Inflammatory macrophage treated with lipopolysaccharide for 1 hour (primary cell): ENCODE measurements around the gene ACSM5.
"Not testable (repeated sequence)": the region's sequence is repeated elsewhere in the genome, so short reads cannot be mapped to it uniquely, and the experiment has no call there.

Experiments used
- DNase-seq, 2 donors: peaks; one replicate each; pipeline ENCODE4 v3.0.0-alpha.2; 2020 to 2022

Gene ACSM5

DNA sequence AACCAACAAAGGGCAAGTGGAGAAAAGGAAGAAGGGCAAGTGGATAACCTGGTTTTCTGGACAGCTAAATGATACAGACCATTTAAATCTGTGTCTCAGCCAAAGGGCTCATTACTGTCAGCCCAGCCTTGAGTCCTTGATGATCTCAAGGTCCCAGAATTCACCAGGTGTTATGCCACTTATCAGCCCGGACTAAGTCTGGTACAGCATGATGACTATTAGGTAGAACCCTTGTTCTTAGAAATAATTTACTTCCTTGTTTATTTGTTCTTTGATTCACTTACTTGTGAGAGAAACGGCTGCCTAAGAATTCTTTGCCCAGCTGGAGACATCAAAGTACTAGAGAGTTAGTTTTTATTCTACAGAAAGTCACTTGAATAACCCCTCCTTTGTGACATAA is 8.3 kb upstream of the ACSM5 start:
- no peak for DNase-seq

- DNase-seq, result no peak
Measured at GRCh38 chr16:20401475-20402016, 7.8 kb upstream of the ACSM5 start.

- DNase-seq, result no peak
Measured at GRCh38 chr16:20402651-20403050, 6.7 kb upstream of the ACSM5 start.

GRCh38 chr16:20404637-20405036 is 4.7 kb upstream of the ACSM5 start, which contains the start of gene PDILT:
TSS of gene PDILT (minus strand) at chr16:20404737. CDS start at chr16:20399300, 5,437 bp downstream.
- DNase-seq, result no peak

GRCh38 chr16:20410121-20410723 is 888 bp downstream of the ACSM5 start:
- peak; percentile 56 to 70 for DNase-seq

- DNase-seq, result no peak
Measured at GRCh38 chr16:20411055-20411454, 1.7 kb downstream of the ACSM5 start.

DNA sequence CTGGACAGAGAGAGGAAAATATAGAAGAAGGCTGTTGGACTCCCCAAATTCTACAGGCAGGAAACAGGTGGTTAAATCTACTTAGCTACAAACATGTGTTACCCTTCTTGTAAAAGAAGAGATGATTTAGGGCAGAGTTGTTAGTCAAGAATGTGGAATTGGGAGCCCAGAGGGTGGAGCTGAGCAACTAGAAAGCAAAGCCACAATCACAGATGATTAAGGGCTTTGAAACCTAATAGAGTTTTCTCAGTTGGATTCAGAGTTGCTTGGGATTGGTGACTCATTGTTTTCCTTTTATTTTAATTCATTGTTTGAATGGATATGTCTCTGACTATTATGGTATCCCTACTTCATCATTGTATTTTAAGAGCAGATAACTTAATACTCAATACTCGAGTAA is 6.2 kb downstream of the ACSM5 start:
- DNase-seq, result no peak

GRCh38 chr16:20419093-20419492 is 9.8 kb downstream of the ACSM5 start:
- DNase-seq, result not testable (repeated sequence)

GRCh38 chr16:20421748-20422147 is 12.4 kb downstream of the ACSM5 start:
- not testable (repeated sequence) for DNase-seq

- DNase-seq, result not testable (repeated sequence)
Measured at GRCh38 chr16:20423772-20424128, 14.4 kb downstream of the ACSM5 start.

DNA sequence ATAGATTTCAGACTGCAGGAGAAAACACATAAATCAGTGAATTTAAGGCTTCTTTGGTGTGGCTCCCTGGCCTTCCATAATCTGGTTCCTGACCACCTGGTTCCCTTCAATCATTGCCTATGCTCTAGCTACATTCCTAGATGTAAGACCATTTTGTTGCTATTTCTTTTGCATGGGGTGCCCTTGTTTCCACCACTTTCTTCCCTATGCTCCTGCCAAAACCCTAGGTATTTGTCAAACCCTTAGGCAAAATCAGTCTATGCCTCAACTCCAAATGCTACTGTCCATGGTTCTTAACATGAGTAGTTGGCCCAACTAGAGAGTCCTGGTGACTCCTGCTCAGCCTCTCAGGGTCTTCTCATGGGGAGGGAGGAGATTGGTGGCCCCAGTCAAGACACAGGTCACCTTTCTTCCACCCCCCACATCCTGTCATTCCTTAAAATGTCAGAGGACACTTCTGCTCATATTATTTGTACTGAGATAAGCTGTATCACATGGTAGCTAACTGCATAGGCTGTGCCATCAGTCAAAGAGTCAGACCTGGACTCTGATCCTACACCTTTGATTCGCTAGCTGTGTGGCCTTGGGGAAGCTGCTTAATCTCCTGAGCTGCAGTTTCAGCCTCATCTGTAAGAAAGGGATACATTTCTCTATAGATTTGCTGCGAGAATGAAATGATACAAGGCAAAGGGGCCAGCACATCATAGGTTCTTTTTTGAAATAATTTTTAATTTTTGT is 15.0 kb downstream of the ACSM5 start:
- no peak for DNase-seq

- not testable (repeated sequence) for DNase-seq
Measured at GRCh38 chr16:20427401-20427797, 18.1 kb downstream of the ACSM5 start.

DNA sequence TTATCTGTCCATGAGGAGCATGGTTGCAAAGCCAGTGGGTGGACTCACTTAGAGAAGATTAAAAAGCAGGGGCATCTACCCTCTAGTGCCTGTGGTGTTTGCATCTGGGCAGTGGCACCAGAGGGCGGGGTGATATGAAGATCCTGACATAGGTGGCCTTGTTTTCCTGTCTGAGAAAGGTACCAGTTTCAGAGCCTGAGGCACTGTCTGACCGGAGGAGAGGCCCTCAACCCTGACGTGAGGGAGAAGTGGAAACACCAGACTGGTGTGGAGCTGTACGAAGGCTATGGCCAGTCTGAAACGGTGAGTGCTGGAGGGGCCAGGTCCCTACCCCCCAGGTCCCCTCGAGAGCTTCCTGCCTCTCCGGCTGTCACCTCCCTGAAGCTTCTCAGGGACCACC is 20.2 kb downstream of the ACSM5 start:
- DNase-seq, result not testable (repeated sequence)

GRCh38 chr16:20430480-20430879 is 21.1 kb downstream of the ACSM5 start:
- not testable (repeated sequence) for DNase-seq

- no peak for DNase-seq
Measured at GRCh38 chr16:20430948-20431347, 21.6 kb downstream of the ACSM5 start.

DNA sequence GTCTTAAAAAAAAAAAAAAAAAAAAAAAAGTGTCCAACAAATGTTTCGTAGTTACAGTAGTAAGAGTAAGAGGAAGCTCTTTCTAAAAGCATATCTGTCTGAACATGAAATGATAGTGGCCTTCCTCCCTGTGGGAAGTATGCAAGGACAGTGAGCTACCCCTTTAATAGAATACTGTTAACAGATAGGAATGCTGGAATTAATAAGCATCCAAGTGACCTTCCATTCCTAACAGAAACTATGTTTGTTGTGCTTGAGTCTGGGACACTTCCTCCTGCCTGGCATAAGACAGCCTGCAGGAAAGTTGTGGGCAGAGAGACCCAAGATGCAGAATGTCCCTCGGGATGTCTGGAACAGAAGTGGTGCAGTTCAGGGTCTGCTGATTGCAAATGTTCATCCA is 29.6 kb downstream of the ACSM5 start:
- not testable (repeated sequence) for DNase-seq

- DNase-seq, result not testable (repeated sequence)
Measured at GRCh38 chr16:20439820-20440231, 30.5 kb downstream of the ACSM5 start.

DNA sequence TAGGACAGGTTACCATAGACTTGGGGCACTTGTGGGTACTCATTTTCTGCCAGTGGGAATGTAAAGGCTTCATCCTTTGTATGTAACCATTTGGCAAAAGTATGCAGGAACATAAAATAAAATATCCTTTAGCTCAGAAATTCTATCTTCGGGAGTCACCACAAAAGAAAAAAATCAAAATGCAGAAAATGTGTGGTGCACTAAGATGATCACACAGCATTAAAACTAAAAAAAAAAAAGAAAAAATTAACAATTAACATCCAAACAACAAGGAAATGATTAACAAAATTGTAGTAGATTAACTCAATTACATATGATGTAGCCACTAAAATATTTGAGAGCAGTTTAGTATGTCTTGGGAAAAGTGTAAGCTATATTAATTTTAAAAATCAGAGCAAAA is 31.4 kb downstream of the ACSM5 start:
- not testable (repeated sequence) for DNase-seq

DNA sequence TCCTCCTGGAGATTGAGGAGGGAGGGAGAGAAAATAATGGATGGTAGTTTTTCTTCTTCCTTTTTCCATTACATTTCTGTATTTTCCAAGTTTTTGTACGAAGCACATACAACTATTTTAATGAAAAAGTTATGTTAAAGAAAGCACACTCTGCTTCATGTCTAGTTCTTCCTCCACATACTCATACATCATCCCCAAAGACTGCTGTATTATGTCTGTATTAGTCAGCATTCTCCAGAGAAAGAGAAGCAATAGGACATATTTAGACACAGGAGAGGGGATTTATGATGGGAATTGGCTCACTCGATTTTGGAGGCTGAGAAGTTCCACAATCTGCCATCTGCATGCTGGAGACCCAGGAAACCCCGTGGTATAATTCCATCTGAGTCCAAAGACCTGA is 31.9 kb downstream of the ACSM5 start:
- DNase-seq, result no peak

- DNase-seq, result not testable (repeated sequence)
Measured at GRCh38 chr16:20441859-20442258, 32.5 kb downstream of the ACSM5 start.

DNA sequence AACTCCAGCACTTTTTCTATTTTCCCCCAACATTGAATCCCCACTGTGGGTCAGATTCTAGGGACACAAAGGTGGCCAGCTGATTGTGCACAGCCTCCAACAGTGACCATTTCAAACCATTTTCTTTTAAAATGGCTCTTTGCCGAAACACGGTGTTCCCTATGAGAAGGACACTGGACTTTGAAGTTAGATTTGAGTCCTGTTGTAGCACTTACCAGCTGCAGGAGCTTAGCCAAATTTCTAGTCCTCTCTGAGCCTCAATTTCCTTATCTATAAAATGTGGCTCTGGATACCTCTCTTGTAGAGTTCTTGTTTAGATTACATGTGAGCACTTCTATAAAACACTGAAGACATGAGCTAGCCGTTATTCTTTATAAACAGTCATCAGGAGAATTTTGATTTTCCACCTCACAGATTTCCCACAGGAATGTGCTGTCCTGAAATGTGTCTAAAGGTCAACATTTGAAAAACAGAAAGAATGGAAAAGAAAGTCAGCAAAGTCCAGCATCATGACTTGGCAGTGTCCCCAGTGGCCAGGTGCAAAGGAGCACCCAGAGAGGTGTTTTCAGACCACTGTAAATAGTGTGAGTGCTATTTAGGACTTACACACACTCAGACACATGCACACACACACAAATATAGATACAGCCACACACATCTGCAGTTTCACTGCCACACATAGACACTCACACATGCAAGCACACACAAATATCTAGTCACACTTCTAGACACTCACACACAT is 37.5 kb downstream of the ACSM5 start:
- DNase-seq, result not testable (repeated sequence)

DNA sequence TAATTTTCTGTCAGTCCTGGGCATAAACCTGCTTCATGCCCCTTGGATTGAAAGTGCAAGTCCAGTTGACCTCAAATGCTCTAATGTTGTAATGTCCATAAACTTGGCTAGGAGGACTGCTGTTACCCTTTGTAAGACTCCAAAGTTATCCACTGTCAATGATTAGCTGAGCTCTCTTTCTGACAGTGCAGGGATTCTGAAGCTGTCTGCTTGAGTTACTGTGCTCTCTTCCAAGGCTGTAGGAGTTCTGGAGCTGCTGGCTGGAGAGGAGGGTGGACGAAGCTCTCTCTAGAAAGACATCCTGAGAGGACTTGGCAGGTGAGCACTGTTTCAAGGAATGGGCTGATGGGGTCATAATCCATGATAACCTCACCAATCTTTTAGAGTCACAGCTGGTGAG is 42.0 kb downstream of the ACSM5 start, which contains the start of gene ACSM2A:
Gene ACSM2A, plus strand, starts transcription at position 158 of the 400 bp plus-strand sequence. CDS start 8,594 bp downstream, outside the sequence.
- not testable (repeated sequence) for DNase-seq

GRCh38 chr16:20453633-20454032 is 44.3 kb downstream of the ACSM5 start:
- not testable (repeated sequence) for DNase-seq
